ENCODE results near the gene RALY.
A peak's percentile ranks its signal among the peaks of the same experiment; 100 is the strongest.
"Not testable (repeated sequence)": the region's sequence is repeated elsewhere in the genome, so short reads cannot be mapped to it uniquely, and the experiment has no call there.

RALY gene

GRCh38 chr20:34105978-34106675, 112.4 kb downstream of the RALY start:
- no peak for DNase-seq (ENCODE audit: low read depth)

DNA sequence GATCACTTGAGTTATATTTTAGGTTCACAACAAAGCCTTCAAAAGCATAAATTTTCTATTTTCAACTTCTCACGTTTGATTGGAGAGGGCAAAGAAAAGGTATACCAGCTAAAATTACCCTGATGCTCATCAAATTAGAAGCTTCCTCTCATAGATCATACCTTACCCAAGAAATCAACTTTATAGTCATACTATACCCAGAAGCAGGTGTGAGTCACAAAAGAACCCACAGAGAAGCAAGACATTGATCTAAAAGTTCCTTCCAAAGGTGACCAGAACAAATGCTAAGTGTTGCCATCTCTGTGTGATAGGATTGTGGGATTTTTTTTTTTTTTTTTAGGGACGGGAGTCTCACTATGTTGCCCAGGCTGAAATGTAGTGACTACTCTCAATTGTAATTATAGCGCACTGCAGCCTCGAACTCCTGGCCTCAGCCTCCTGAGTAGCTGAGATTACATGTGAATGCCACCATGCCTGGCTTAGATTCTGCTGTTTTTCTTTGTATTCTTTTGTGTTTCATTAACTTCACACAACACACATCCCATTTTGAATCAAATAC, 115.0 kb downstream of the RALY start:
- DNase-seq (ENCODE audit: low read depth): no peak

- DNase-seq (ENCODE audit: low read depth): no peak
Observed at GRCh38 chr20:34109442-34109841, 115.7 kb downstream of the RALY start.

GRCh38 chr20:34110025-34110744, 116.5 kb downstream of the RALY start:
- no peak for DNase-seq (ENCODE audit: low read depth)

DNA sequence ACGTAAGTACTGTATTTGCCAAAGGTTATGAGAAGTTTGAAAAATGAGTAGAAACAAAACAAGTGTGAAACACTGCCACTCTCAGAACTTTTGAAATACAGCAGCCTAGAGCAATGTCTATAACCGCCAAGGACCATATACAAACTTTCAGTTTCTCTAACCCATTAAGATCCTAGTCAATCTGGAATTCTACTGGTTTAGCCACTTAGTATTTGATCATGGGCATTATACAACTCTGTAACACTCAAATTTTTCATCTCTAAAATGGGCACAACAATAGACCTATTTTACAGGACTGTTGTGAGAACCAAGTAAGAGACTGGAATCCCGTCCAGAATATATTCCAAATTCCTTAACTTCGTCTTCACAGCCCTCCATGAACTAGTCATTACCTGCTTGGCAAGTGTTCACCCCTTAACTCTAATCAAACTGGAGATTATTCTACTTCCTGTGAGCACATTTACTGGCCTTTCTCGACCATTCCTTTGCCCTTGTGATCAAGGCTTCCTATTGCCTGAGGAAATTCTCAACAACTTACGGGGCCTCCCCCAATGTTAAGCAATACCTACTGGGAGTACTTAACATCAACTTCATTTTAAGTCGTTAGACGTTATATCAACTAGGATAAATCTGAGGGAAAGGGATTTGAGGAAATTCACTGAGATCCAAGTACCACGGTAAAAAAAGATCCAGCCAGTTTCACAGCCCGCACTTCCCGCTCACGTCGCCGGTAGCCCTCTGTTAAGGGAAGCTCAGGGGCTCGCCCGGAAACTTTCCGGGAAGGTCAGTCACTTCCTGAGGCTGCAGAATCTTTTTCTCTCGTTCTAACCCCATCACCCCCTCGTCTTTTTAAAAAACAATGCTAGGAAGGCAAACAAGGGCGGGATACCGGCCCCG, 117.3 kb downstream of the RALY start:
- DNase-seq (ENCODE audit: low read depth): no peak

- peak; percentile 86 for DNase-seq (ENCODE audit: low read depth)
Observed at GRCh38 chr20:34111702-34112599, 118.2 kb downstream of the RALY start, which contains the start of gene EIF2S2. TSS of gene EIF2S2 (minus strand) at chr20:34112243. CDS start at chr20:34112110, 133 bp downstream.

GRCh38 chr20:34112600-34113101, 118.9 kb downstream of the RALY start:
- DNase-seq (ENCODE audit: low read depth): no peak

GRCh38 chr20:34114809-34115208, 121.1 kb downstream of the RALY start:
- no peak for DNase-seq (ENCODE audit: low read depth)

GRCh38 chr20:34115232-34115631, 121.5 kb downstream of the RALY start:
- DNase-seq (ENCODE audit: low read depth): no peak

- DNase-seq (ENCODE audit: low read depth): no peak
Observed at GRCh38 chr20:34120213-34120612, 126.5 kb downstream of the RALY start.

- DNase-seq (ENCODE audit: low read depth): no peak
Observed at GRCh38 chr20:34122274-34122980, 128.7 kb downstream of the RALY start.

- no peak for DNase-seq (ENCODE audit: low read depth)
Observed at GRCh38 chr20:34123309-34123708, 129.6 kb downstream of the RALY start.

DNA sequence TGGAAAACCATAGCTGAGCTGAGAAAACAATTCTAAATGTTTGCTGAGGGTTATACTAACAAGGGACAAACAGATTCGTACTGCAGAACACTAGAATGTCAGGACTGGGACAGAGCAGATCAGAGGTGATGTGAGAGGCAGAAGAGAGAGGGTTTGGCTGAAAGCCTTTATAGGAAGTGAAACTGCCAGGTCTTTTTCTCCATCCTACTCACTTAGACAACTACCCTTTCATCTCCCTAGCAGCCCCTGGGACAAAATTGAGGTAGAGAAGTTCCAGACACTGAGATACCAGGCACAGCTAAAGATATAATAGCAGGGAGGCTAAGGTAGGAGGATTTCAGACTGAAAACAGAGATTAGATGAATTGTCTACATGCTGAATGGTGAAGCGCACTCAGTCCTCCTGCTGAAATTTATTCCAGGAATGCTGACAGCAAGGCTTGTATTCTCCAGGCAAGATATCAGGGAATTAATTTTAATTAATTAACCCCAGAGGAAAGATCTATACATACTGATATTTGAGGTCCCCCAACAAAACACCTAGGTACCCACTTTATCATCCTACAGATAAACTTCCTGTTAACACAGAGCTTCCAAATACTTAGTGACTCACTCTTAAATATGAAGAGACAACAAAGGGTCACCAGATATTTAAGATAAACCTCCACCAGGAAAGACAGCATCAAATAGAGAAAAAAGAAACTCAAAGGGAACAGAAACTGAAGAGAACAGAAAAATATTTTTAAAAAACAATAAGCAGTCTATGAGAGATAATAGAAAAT, 130.9 kb downstream of the RALY start:
- DNase-seq (ENCODE audit: low read depth): no peak

GRCh38 chr20:34127792-34128191, 134.1 kb downstream of the RALY start:
- DNase-seq (ENCODE audit: low read depth): no peak

- DNase-seq (ENCODE audit: low read depth): no peak
Observed at GRCh38 chr20:34129518-34130162, 135.9 kb downstream of the RALY start.

GRCh38 chr20:34131491-34131890, 137.8 kb downstream of the RALY start:
- DNase-seq (ENCODE audit: low read depth): no peak

- not testable (repeated sequence) for DNase-seq (ENCODE audit: low read depth)
Observed at GRCh38 chr20:34132491-34132890, 138.8 kb downstream of the RALY start.

- not testable (repeated sequence) for DNase-seq (ENCODE audit: low read depth)
Observed at GRCh38 chr20:34132943-34133342, 139.2 kb downstream of the RALY start.

- not testable (repeated sequence) for DNase-seq (ENCODE audit: low read depth)
Observed at GRCh38 chr20:34133365-34133860, 139.7 kb downstream of the RALY start.
